ENCODE results near the gene FMN1. TPM values are rescaled to one million over a fixed set of nuclear protein-coding genes. Genes with fewer than 3 reads are reported as not detected.

Gene FMN1
- total RNA-seq, 1 experiment from 2014 or later, result 25.8 TPM

DNA sequence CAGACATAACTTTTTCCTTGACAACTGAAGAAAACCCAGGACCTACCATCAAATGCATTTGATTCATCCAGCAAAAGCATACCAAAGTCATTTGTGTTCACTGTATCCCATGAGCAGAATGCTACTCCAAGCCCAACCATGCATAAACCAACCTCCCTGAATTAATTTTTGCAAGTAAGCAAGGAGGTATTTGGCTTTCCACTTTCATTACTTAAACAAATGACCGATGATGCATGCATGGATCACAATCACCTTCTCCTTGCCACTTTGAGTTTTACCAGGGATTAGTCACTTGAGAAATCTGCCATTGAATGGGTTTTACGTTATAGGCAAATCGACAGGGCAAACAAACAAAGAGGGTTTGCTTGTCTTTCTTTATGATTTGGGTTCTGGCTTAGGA is 214.8 kb downstream of the FMN1 start:
- no peak for DNase-seq
- Histone ChIP-seq H3K36me3 (ENCODE audit: low read depth) (no peaks in the 10 kb centered on the region), H3K27me3 (ENCODE audit: insufficient read depth, low read depth) (no peaks in the 10 kb centered on the region), H3K4me1 (replicated peaks; ENCODE audit: insufficient read depth) (no peaks in the 10 kb centered on the region), H3K4me3 (no peak overlapping the region), H3K27ac (no peak overlapping the region), H3K9me2 (ENCODE audit: insufficient read depth) (no peaks in the 10 kb centered on the region), H2AFZ (no peak overlapping the region), H3K4me2 (no peak overlapping the region), H4K20me1 (ENCODE audit: insufficient read depth) (no peaks in the 10 kb centered on the region), H3F3A (ENCODE audit: insufficient read depth, low read depth) (no peaks in the 10 kb centered on the region), H3K79me2 (ENCODE audit: low read depth) (no peaks in the 10 kb centered on the region), H3K9me3 (ENCODE audit: insufficient read depth, low read depth) (no peaks in the 10 kb centered on the region)
- CTCF ChIA-PET, result no interaction called here
- POLR2A ChIA-PET (ENCODE audit: unreplicated experiment), result interaction anchor here (0.7 kb wide), 1 partner anchor 297 kb away, joined by 52 read pairs; no protein-coding TSS in a partner anchor
- no TSS peak for BruUV-seq (replicated peaks)
- intact Hi-C loops (cut with micrococcal nuclease; ENCODE audit: unreplicated experiment), result no loop called here
- no peak for TF ChIP-seq EZH2 (IDR thresholded peaks at IDR 0.05; ENCODE audit: low read depth)
- TF ChIP-seq, protein P1, sequence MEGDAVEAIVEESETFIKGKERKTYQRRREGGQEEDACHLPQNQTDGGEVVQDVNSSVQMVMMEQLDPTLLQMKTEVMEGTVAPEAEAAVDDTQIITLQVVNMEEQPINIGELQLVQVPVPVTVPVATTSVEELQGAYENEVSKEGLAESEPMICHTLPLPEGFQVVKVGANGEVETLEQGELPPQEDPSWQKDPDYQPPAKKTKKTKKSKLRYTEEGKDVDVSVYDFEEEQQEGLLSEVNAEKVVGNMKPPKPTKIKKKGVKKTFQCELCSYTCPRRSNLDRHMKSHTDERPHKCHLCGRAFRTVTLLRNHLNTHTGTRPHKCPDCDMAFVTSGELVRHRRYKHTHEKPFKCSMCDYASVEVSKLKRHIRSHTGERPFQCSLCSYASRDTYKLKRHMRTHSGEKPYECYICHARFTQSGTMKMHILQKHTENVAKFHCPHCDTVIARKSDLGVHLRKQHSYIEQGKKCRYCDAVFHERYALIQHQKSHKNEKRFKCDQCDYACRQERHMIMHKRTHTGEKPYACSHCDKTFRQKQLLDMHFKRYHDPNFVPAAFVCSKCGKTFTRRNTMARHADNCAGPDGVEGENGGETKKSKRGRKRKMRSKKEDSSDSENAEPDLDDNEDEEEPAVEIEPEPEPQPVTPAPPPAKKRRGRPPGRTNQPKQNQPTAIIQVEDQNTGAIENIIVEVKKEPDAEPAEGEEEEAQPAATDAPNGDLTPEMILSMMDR (conservative IDR thresholded peaks at IDR 0.05), result no peak

DNA sequence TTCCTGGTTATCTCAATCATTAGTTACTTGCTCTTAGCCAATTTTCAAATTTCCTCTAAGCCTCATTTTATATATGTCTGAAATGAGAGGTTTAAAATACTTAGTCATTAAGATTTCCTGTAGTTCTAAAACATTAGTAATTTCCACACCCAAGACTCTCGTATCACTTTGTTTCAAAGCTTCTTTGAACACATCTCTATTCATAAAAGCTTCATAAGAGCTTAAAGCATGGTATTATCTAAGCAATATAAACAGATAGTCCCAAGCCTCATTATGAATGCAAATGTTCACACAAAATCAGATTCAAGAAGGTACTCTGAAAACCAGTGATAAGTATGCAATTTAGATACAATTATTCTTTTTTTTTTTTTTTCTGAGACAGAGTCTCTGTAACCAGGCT is 217.0 kb downstream of the FMN1 start:
- Histone ChIP-seq H3K4me3 (no peak overlapping the region), H3K79me2 (ENCODE audit: low read depth) (no peaks in the 10 kb centered on the region), H3F3A (ENCODE audit: insufficient read depth, low read depth) (peaks cover 3% of the 10 kb centered on the region; the same call in 1 of the 2 replicates), H3K9me2 (ENCODE audit: insufficient read depth) (no peaks in the 10 kb centered on the region), H4K20me1 (ENCODE audit: insufficient read depth) (no peaks in the 10 kb centered on the region), H3K36me3 (ENCODE audit: low read depth) (no peaks in the 10 kb centered on the region), H3K27ac (no peak overlapping the region), H2AFZ (no peak overlapping the region), H3K4me2 (no peak overlapping the region), H3K9me3 (ENCODE audit: insufficient read depth, low read depth) (no peaks in the 10 kb centered on the region), H3K27me3 (ENCODE audit: insufficient read depth, low read depth) (no peaks in the 10 kb centered on the region), H3K4me1 (replicated peaks; ENCODE audit: insufficient read depth) (no peaks in the 10 kb centered on the region)
- no TSS peak for BruUV-seq (replicated peaks)
- intact Hi-C loops (cut with micrococcal nuclease; ENCODE audit: unreplicated experiment), result no loop called here
- ChIA-PET POLR2A (ENCODE audit: unreplicated experiment) (no interaction called here), CTCF (no interaction called here)
- TF ChIP-seq, protein P1 (conservative IDR thresholded peaks at IDR 0.05), result no peak
- TF ChIP-seq EZH2 (IDR thresholded peaks at IDR 0.05; ENCODE audit: low read depth), result no peak
- DNase-seq, result no peak

DNA sequence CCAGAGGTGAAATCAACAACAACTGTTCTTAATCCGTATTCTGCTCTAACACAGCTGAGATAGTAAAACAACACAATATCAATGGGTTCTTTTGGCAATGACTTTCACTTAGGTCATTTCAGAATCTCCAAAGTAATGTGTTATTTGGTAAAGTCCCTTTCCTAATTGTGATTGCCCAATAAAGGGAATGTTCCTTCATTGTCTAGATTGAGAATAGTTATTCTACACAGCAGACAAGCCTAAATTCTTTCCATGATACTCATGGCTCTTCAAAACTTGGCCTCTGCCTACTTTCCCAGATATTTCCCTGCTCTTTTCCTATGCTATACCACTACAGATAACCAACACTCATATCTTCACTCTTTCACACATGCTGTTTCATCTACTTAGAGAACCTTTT is 219.8 kb downstream of the FMN1 start:
- no peaks in the 10 kb centered on the region for H3K4me1 ChIP-seq (replicated peaks; ENCODE audit: insufficient read depth)
- H3K27me3 ChIP-seq (ENCODE audit: insufficient read depth, low read depth), result no peaks in the 10 kb centered on the region
- TF ChIP-seq EZH2 (IDR thresholded peaks at IDR 0.05; ENCODE audit: low read depth), result no peak
- H2AFZ ChIP-seq, result no peak overlapping the region
- DNase-seq, result no peak
- H3K36me3 ChIP-seq (ENCODE audit: low read depth), result no peaks in the 10 kb centered on the region
- no peak overlapping the region for H3K4me2 ChIP-seq
- no peak overlapping the region for H3K4me3 ChIP-seq
- H4K20me1 ChIP-seq (ENCODE audit: insufficient read depth), result no peaks in the 10 kb centered on the region
- no TSS peak for BruUV-seq (replicated peaks)
- ChIA-PET CTCF (no interaction called here), POLR2A (ENCODE audit: unreplicated experiment) (no interaction called here)
- H3K9me2 ChIP-seq (ENCODE audit: insufficient read depth), result no peaks in the 10 kb centered on the region
- intact Hi-C loops (cut with micrococcal nuclease; ENCODE audit: unreplicated experiment), result no loop called here
- no peaks in the 10 kb centered on the region for H3K9me3 ChIP-seq (ENCODE audit: insufficient read depth, low read depth)
- no peak overlapping the region for H3K27ac ChIP-seq
- H3K79me2 ChIP-seq (ENCODE audit: low read depth), result no peaks in the 10 kb centered on the region
- peaks cover 4% of the 10 kb centered on the region; the same call in 1 of the 2 replicates for H3F3A ChIP-seq (ENCODE audit: insufficient read depth, low read depth)

DNA sequence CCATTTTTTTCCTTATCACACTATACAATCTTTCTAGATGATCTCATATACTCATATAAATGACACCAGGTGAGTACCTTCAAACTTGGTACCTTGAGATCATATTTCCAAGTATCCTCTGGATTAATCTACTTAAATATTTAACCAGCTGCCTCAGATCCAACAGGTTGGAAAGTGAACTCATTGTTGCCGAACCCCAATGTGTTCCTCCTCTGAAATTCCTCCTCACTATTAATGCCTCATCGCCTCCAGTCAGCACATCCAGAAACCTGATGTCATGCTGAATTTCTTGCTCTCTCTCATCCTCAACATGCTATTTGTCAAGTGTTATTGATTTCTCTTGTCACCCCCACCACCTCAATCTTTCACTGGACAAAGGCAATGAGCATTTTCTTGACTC is 221.8 kb downstream of the FMN1 start:
- Histone ChIP-seq H3K9me3 (ENCODE audit: insufficient read depth, low read depth) (no peaks in the 10 kb centered on the region), H2AFZ (no peak overlapping the region), H3K27me3 (ENCODE audit: insufficient read depth, low read depth) (no peaks in the 10 kb centered on the region), H3K27ac (no peak overlapping the region), H3K4me1 (replicated peaks; ENCODE audit: insufficient read depth) (no peaks in the 10 kb centered on the region), H3K79me2 (ENCODE audit: low read depth) (no peaks in the 10 kb centered on the region), H4K20me1 (ENCODE audit: insufficient read depth) (no peaks in the 10 kb centered on the region), H3K4me3 (no peak overlapping the region), H3F3A (ENCODE audit: insufficient read depth, low read depth) (peaks cover 4% of the 10 kb centered on the region; the same call in 1 of the 2 replicates), H3K36me3 (ENCODE audit: low read depth) (no peaks in the 10 kb centered on the region), H3K4me2 (no peak overlapping the region), H3K9me2 (ENCODE audit: insufficient read depth) (no peaks in the 10 kb centered on the region)
- TF ChIP-seq, protein P1 (conservative IDR thresholded peaks at IDR 0.05), result no peak
- TF ChIP-seq EZH2 (IDR thresholded peaks at IDR 0.05; ENCODE audit: low read depth), result no peak
- CTCF ChIA-PET, result no interaction called here
- no TSS peak for BruUV-seq (replicated peaks)
- intact Hi-C loops (cut with micrococcal nuclease; ENCODE audit: unreplicated experiment), result no loop called here
- DNase-seq, result no peak
- POLR2A ChIA-PET (ENCODE audit: unreplicated experiment), result interaction anchor here (0.7 kb wide), 1 partner anchor 236 kb away, joined by 7 read pairs; no protein-coding TSS in a partner anchor
